HUES48 (cell line): Measurements from ENCODE around the gene MYO5B.

ENCODE experiments used
- H3K27ac ChIP-seq: one replicate; pipeline ENCODE4 v1.7.0; 2013; ENCODE audit warnings: low read depth, low read length, inconsistent platforms
- H3K27me3 ChIP-seq: 2 replicates; pipeline ENCODE4 v1.6.1; 2013; ENCODE audit warnings: mild to moderate bottlenecking, low read length; ENCODE audit not compliant: control insufficient read depth, insufficient read depth
- H3K36me3 ChIP-seq: 2 replicates; pipeline ENCODE4 v1.6.1; 2013; ENCODE audit warnings: low read length; ENCODE audit not compliant: control insufficient read depth, insufficient read depth
- H3K4me1 ChIP-seq: 2 replicates; pipeline ENCODE4 v1.6.1; 2013; ENCODE audit warnings: mild to moderate bottlenecking, low read length; ENCODE audit not compliant: control insufficient read depth, insufficient read depth
- H3K4me3 ChIP-seq: 2 replicates; pipeline ENCODE4 v1.5.1; 2013; ENCODE audit warnings: mild to moderate bottlenecking, low read depth, low read length
- H3K9ac ChIP-seq: 2 replicates; pipeline ENCODE4 v1.6.1; 2013; ENCODE audit warnings: mild to moderate bottlenecking, low read depth, low read length, moderate library complexity
- H3K9me3 ChIP-seq: 2 replicates; pipeline ENCODE4 v1.6.1; 2013; ENCODE audit warnings: low read length; ENCODE audit not compliant: control insufficient read depth, insufficient read depth

Gene MYO5B

GRCh38 chr18:50045126-50045525 lies 149.8 kb downstream of the MYO5B start:
- Histone ChIP-seq H3K27ac (no peak overlapping the region), H3K9me3 (no peaks in the 10 kb centered on the region), H3K4me1 (no peaks in the 10 kb centered on the region), H3K9ac (no peak overlapping the region), H3K36me3 (no peaks in the 10 kb centered on the region), H3K4me3 (no peak overlapping the region), H3K27me3 (no peaks in the 10 kb centered on the region)

- no peak overlapping the region for H3K9ac ChIP-seq
- H3K4me1 ChIP-seq, result no peaks in the 10 kb centered on the region
- H3K27ac ChIP-seq, result no peak overlapping the region
Observed at GRCh38 chr18:50044402-50044801, 150.5 kb downstream of the MYO5B start.

GRCh38 chr18:50042611-50043010 lies 152.3 kb downstream of the MYO5B start:
- H3K9me3 ChIP-seq, result no peaks in the 10 kb centered on the region
- no peak overlapping the region for H3K4me3 ChIP-seq
- H3K4me1 ChIP-seq, result no peaks in the 10 kb centered on the region
- no peaks in the 10 kb centered on the region for H3K27me3 ChIP-seq
- H3K36me3 ChIP-seq, result no peaks in the 10 kb centered on the region
- no peak overlapping the region for H3K9ac ChIP-seq
- H3K27ac ChIP-seq, result no peak overlapping the region

More at GRCh38 chr18:50044402-50044801, 150.5 kb downstream of the MYO5B start:
- H3K27me3 ChIP-seq, result no peaks in the 10 kb centered on the region
- H3K4me3 ChIP-seq, result no peak overlapping the region
- no peaks in the 10 kb centered on the region for H3K9me3 ChIP-seq
- H3K36me3 ChIP-seq, result no peaks in the 10 kb centered on the region

GRCh38 chr18:50039746-50040145 lies 155.2 kb downstream of the MYO5B start:
- no peaks in the 10 kb centered on the region for H3K4me1 ChIP-seq
- H3K9ac ChIP-seq, result no peak overlapping the region
- H3K9me3 ChIP-seq, result no peaks in the 10 kb centered on the region
- H3K36me3 ChIP-seq, result no peaks in the 10 kb centered on the region
- no peak overlapping the region for H3K27ac ChIP-seq
- H3K27me3 ChIP-seq, result no peaks in the 10 kb centered on the region
- H3K4me3 ChIP-seq, result no peak overlapping the region

- Histone ChIP-seq H3K4me3 (no peak overlapping the region), H3K27ac (no peak overlapping the region), H3K27me3 (no peaks in the 10 kb centered on the region), H3K4me1 (no peaks in the 10 kb centered on the region), H3K36me3 (no peaks in the 10 kb centered on the region), H3K9me3 (no peaks in the 10 kb centered on the region), H3K9ac (no peak overlapping the region)
Observed at GRCh38 chr18:50038448-50038847, 156.5 kb downstream of the MYO5B start.

- no peaks in the 10 kb centered on the region for H3K36me3 ChIP-seq
- no peaks in the 10 kb centered on the region for H3K27me3 ChIP-seq
Observed at GRCh38 chr18:50034029-50034428, 160.9 kb downstream of the MYO5B start.

GRCh38 chr18:50033004-50033403 lies 161.9 kb downstream of the MYO5B start:
- Histone ChIP-seq H3K4me3 (no peak overlapping the region), H3K27ac (no peak overlapping the region), H3K9me3 (no peaks in the 10 kb centered on the region), H3K9ac (no peak overlapping the region), H3K27me3 (no peaks in the 10 kb centered on the region), H3K36me3 (no peaks in the 10 kb centered on the region), H3K4me1 (no peaks in the 10 kb centered on the region)

More at GRCh38 chr18:50034029-50034428, 160.9 kb downstream of the MYO5B start:
- no peaks in the 10 kb centered on the region for H3K4me1 ChIP-seq
- no peak overlapping the region for H3K9ac ChIP-seq
- no peaks in the 10 kb centered on the region for H3K9me3 ChIP-seq
- H3K27ac ChIP-seq, result no peak overlapping the region
- no peak overlapping the region for H3K4me3 ChIP-seq

- Histone ChIP-seq H3K9ac (no peak overlapping the region), H3K4me1 (no peaks in the 10 kb centered on the region), H3K9me3 (no peaks in the 10 kb centered on the region), H3K27me3 (no peaks in the 10 kb centered on the region), H3K27ac (no peak overlapping the region), H3K4me3 (no peak overlapping the region), H3K36me3 (no peaks in the 10 kb centered on the region)
Observed at GRCh38 chr18:50030146-50030545, 164.8 kb downstream of the MYO5B start.

GRCh38 chr18:50027996-50028395 lies 167.0 kb downstream of the MYO5B start:
- Histone ChIP-seq H3K27ac (no peak overlapping the region), H3K4me1 (no peaks in the 10 kb centered on the region), H3K36me3 (no peaks in the 10 kb centered on the region), H3K9ac (no peak overlapping the region), H3K9me3 (no peaks in the 10 kb centered on the region), H3K4me3 (no peak overlapping the region), H3K27me3 (no peaks in the 10 kb centered on the region)

- Histone ChIP-seq H3K36me3 (no peaks in the 10 kb centered on the region), H3K9me3 (no peaks in the 10 kb centered on the region), H3K4me3 (no peak overlapping the region), H3K9ac (no peak overlapping the region), H3K27ac (no peak overlapping the region), H3K4me1 (no peaks in the 10 kb centered on the region), H3K27me3 (no peaks in the 10 kb centered on the region)
Observed at GRCh38 chr18:50024466-50024865, 170.5 kb downstream of the MYO5B start.

GRCh38 chr18:50022985-50023384 lies 172.0 kb downstream of the MYO5B start:
- Histone ChIP-seq H3K36me3 (no peaks in the 10 kb centered on the region), H3K4me3 (no peak overlapping the region), H3K27me3 (no peaks in the 10 kb centered on the region), H3K9me3 (no peaks in the 10 kb centered on the region), H3K9ac (no peak overlapping the region), H3K4me1 (no peaks in the 10 kb centered on the region), H3K27ac (no peak overlapping the region)

- H3K9ac ChIP-seq, result no peak overlapping the region
- no peak overlapping the region for H3K4me3 ChIP-seq
- H3K27me3 ChIP-seq, result no peaks in the 10 kb centered on the region
- H3K9me3 ChIP-seq, result no peaks in the 10 kb centered on the region
- no peaks in the 10 kb centered on the region for H3K36me3 ChIP-seq
- no peaks in the 10 kb centered on the region for H3K4me1 ChIP-seq
- no peak overlapping the region for H3K27ac ChIP-seq
Observed at GRCh38 chr18:50014606-50015005, 180.3 kb downstream of the MYO5B start.
